Esophagus muscularis mucosa (tissue), 4 donors: Measurements from ENCODE around the gene LRRC30. TPM values are rescaled to one million over a fixed set of nuclear protein-coding genes. Genes with fewer than 3 reads are reported as not detected.
"Not testable (repeated sequence)": the region's sequence is repeated elsewhere in the genome, so short reads cannot be mapped to it uniquely, and the experiment has no call there.

ENCODE experiments used
- DNase-seq: peaks from one replicate; pipeline ENCODE4 v3.0.0-alpha.2; 2017; ENCODE audit errors: extremely low spot score
- H3K27ac ChIP-seq, 4 donors: fragments of 200-600 bp; sonication (generic); replicated peaks in 1 of 4; 1 replicate in 3 of 4; 2 replicates in 1 of 4; pipeline ENCODE4 v1.5.1; 2016 to 2019; ENCODE audit warnings: mild to moderate bottlenecking in 1 of 4
- H3K27me3 ChIP-seq, 4 donors: fragments of 200-600 bp; sonication (generic); one replicate each; pipeline versions ENCODE4 v1.5.1 to v1.6.0; 2016 to 2019
- H3K36me3 ChIP-seq, 4 donors: fragments of 200-600 bp; sonication (generic); one replicate each; pipeline ENCODE4 v1.5.1; 2016 to 2019
- H3K4me1 ChIP-seq, 4 donors: fragments of 200-600 bp; sonication (generic); one replicate each; pipeline ENCODE4 v1.5.1; 2016 to 2019
- H3K4me3 ChIP-seq, 4 donors: fragments of 200-600 bp; sonication (generic); 1 replicate in 2 of 4; 2 replicates in 2 of 4; pipeline ENCODE4 v1.5.1; 2016 to 2019; ENCODE audit warnings: mild to moderate bottlenecking in 4 of 4, moderate library complexity in 1 of 4
- H3K9me3 ChIP-seq, 4 donors: fragments of 200-600 bp; sonication (generic); 1 replicate in 3 of 4; 2 replicates in 1 of 4; pipeline ENCODE4 v1.5.1; 2016 to 2019
- CTCF ChIP-seq, 3 experiments: fragments of 200-600 bp in 2 of 3; fragments of 450-650 bp in 1 of 3; sonication (generic) in 2 of 3; IDR thresholded peaks; one replicate each; pipeline ENCODE4 v1.5.1; 2017 to 2019; ENCODE audit warnings: antibody characterized with exemption in 3 of 3, mild to moderate bottlenecking in 2 of 3, moderate library complexity in 1 of 3
- EP300 ChIP-seq: sonication (generic); formaldehyde crosslinking; IDR thresholded peaks from one replicate; pipeline ENCODE4 v1.6.1; 2017; ENCODE audit warnings: antibody characterized with exemption
- POLR2A ChIP-seq: fragments of 450-650 bp; IDR thresholded peaks from one replicate; pipeline ENCODE4 v1.6.1; 2017; ENCODE audit warnings: antibody characterized with exemption, moderate library complexity, mild to moderate bottlenecking, low read depth
- POLR2AphosphoS5 ChIP-seq, 2 donors: sonication (generic); formaldehyde crosslinking; IDR thresholded peaks; one replicate each; pipeline ENCODE4 v1.6.1; 2017; ENCODE audit warnings: antibody characterized with exemption in 2 of 2
- WGBS: methylation state at CpG from one replicate; pipeline ENCODE4 v1.1.5; 2018; 5-methylcytosine and 5-hydroxymethylcytosine counted together
- intact Hi-C: fragments of 100-400 bp; cut with DNase I; formaldehyde crosslinking; loops from one replicate; pipeline ENCODE4 v1.15.1; 2023
- total RNA-seq, 4 donors: library from RNA; depleted of rRNA; stranded (reverse); fragments of >200 nt; gene quantifications; one replicate each; pipeline versions ENCODE4 v1.1.0 to v1.2.1, GENCODE V29; 2016

Gene LRRC30
- total RNA-seq, 4 donors from 2014 or later: not detected

GRCh38 chr18:7196421-7196820, 34.5 kb upstream of the LRRC30 start:
- WGBS: 94% methylated on average over 3 of the region's 3 CpGs
- no peak for DNase-seq
- Histone ChIP-seq H3K9me3 (no peaks in the 10 kb centered on the region), H3K4me1 (peaks cover 0 to 11% (median 5%) of the 10 kb centered on the region in 4 donors), H3K36me3 (no peaks in the 10 kb centered on the region), H3K27ac (no peak overlapping the region), H3K27me3 (peaks cover 0 to 3% (median 0%) of the 10 kb centered on the region in 4 donors), H3K4me3 (no peak overlapping the region)
- intact Hi-C loops: no loop called here
- no peak for TF ChIP-seq CTCF (IDR thresholded peaks at IDR 0.05)
- TF ChIP-seq POLR2AphosphoS5 (IDR thresholded peaks at IDR 0.05): no peak
- TF ChIP-seq POLR2A: no peak
- no peak for TF ChIP-seq EP300

GRCh38 chr18:7197854-7198253, 33.0 kb upstream of the LRRC30 start:
- intact Hi-C loops: no loop called here

GRCh38 chr18:7198326-7198725, 32.6 kb upstream of the LRRC30 start:
- H3K4me3 ChIP-seq: no peak overlapping the region
- H3K36me3 ChIP-seq: no peaks in the 10 kb centered on the region
- no peaks in the 10 kb centered on the region for H3K9me3 ChIP-seq
- peaks cover 0 to 3% (median 0%) of the 10 kb centered on the region in 4 donors for H3K27me3 ChIP-seq
- H3K27ac ChIP-seq: no peak overlapping the region
- intact Hi-C loops: no loop called here
- 67% methylated on average over 3 of the region's 3 CpGs for WGBS
- TF ChIP-seq POLR2A (no peak), EP300 (no peak), POLR2AphosphoS5 (IDR thresholded peaks at IDR 0.05) (no peak), CTCF (IDR thresholded peaks at IDR 0.05) (no peak)
- H3K4me1 ChIP-seq: peaks cover 0 to 11% (median 5%) of the 10 kb centered on the region in 4 donors
- no peak for DNase-seq

More at GRCh38 chr18:7197854-7198253, 33.0 kb upstream of the LRRC30 start:
- no peak for DNase-seq
- Histone ChIP-seq H3K27ac (no peak overlapping the region), H3K36me3 (no peaks in the 10 kb centered on the region), H3K27me3 (peaks cover 0 to 3% (median 0%) of the 10 kb centered on the region in 4 donors), H3K4me1 (peaks cover 0 to 11% (median 5%) of the 10 kb centered on the region in 4 donors), H3K4me3 (no peak overlapping the region), H3K9me3 (no peaks in the 10 kb centered on the region)
- no peak for TF ChIP-seq POLR2AphosphoS5 (IDR thresholded peaks at IDR 0.05)
- no peak for TF ChIP-seq CTCF (IDR thresholded peaks at IDR 0.05)
- TF ChIP-seq POLR2A: no peak
- TF ChIP-seq EP300: no peak
- 91% methylated on average over 2 of the region's 2 CpGs for WGBS

GRCh38 chr18:7201096-7201495, 29.8 kb upstream of the LRRC30 start:
- Histone ChIP-seq H3K4me1 (peaks cover 0 to 27% (median 20%) of the 10 kb centered on the region in 4 donors), H3K27me3 (peaks cover 0 to 3% (median 0%) of the 10 kb centered on the region in 4 donors), H3K36me3 (no peaks in the 10 kb centered on the region), H3K4me3 (no peak overlapping the region), H3K9me3 (no peaks in the 10 kb centered on the region), H3K27ac (no peak overlapping the region)
- TF ChIP-seq EP300 (no peak), POLR2AphosphoS5 (IDR thresholded peaks at IDR 0.05) (no peak), POLR2A (no peak), CTCF (IDR thresholded peaks at IDR 0.05) (no peak)
- intact Hi-C loops: no loop called here
- 84% methylated on average over 4 of the region's 4 CpGs for WGBS
- no peak for DNase-seq

- no peaks in the 10 kb centered on the region for H3K36me3 ChIP-seq
- WGBS: 97% methylated on average over 9 of the region's 9 CpGs
- H3K27me3 ChIP-seq: peaks cover 0 to 3% (median 0%) of the 10 kb centered on the region in 4 donors
- no peak for TF ChIP-seq POLR2AphosphoS5 (IDR thresholded peaks at IDR 0.05)
- peaks cover 0 to 24% (median 21%) of the 10 kb centered on the region in 4 donors for H3K4me1 ChIP-seq
- no peak overlapping the region for H3K4me3 ChIP-seq
- intact Hi-C loops: no loop called here
- H3K27ac ChIP-seq: no peak overlapping the region
- no peaks in the 10 kb centered on the region for H3K9me3 ChIP-seq
- no peak for DNase-seq
Measured at GRCh38 chr18:7202169-7202568, 28.7 kb upstream of the LRRC30 start.

GRCh38 chr18:7203601-7204000, 27.3 kb upstream of the LRRC30 start:
- H3K4me3 ChIP-seq, H3K27me3 ChIP-seq, H3K36me3 ChIP-seq, DNase-seq, intact Hi-C loops, H3K27ac ChIP-seq, H3K9me3 ChIP-seq: not testable (repeated sequence)
- H3K4me1 ChIP-seq: peaks cover 0 to 28% (median 19%) of the 10 kb centered on the region in 4 donors
- 96% methylated on average over 15 of the region's 29 CpGs for WGBS
